Liver (tissue), 3 donors: Measurements from ENCODE around the gene KISS1.

ENCODE experiments used
- EGR1 ChIP-seq, 2 donors: IDR thresholded peaks; 2 replicates each; pipeline ENCODE4 v1.6.1; 2016 to 2018; ENCODE audit warnings: antibody characterized with exemption in 2 of 2, low read depth in 2 of 2
- FOXA1 ChIP-seq: IDR thresholded peaks from 2 replicates; pipeline ENCODE4 v1.6.1; 2016; ENCODE audit warnings: antibody characterized with exemption
- GABPA ChIP-seq, 2 donors: IDR thresholded peaks in 1 of 2; conservative IDR thresholded peaks in 1 of 2; 2 replicates each; pipeline ENCODE4 v1.6.1; 2016; ENCODE audit warnings: antibody characterized with exemption in 2 of 2, mild to moderate bottlenecking in 1 of 2, moderate library complexity in 1 of 2
- JUND ChIP-seq, 2 donors: IDR thresholded peaks; 2 replicates each; pipeline ENCODE4 v1.6.1; 2016; ENCODE audit warnings: antibody characterized with exemption in 2 of 2
- RAD21 ChIP-seq, 2 donors: IDR thresholded peaks; 2 replicates each; pipeline ENCODE4 v1.6.1; 2016; ENCODE audit warnings: antibody characterized with exemption in 2 of 2, mild to moderate bottlenecking in 2 of 2
- RXRA ChIP-seq, 2 donors: IDR thresholded peaks; 2 replicates each; pipeline ENCODE4 v1.6.1; 2017 to 2018; ENCODE audit warnings: antibody characterized with exemption in 2 of 2, mild to moderate bottlenecking in 1 of 2
- SP1 ChIP-seq: IDR thresholded peaks from 2 replicates; pipeline ENCODE4 v1.6.1; 2018; ENCODE audit warnings: antibody characterized with exemption, mild to moderate bottlenecking
- TAF1 ChIP-seq: conservative IDR thresholded peaks from 2 replicates; pipeline ENCODE4 v1.6.1; 2016; ENCODE audit warnings: antibody characterized with exemption, mild to moderate bottlenecking
- YY1 ChIP-seq: IDR thresholded peaks from 2 replicates; pipeline ENCODE4 v1.6.1; 2016; ENCODE audit warnings: antibody characterized with exemption, mild to moderate bottlenecking
- TF ChIP-seq, protein P1 (sequence below): fragments of 150-350 bp; IDR thresholded peaks from 2 replicates; pipeline ENCODE4 v1.5.1; 2017; ENCODE audit warnings: improper control_type of control experiment, low read depth, low read length; ENCODE audit not compliant: missing input control
- TF ChIP-seq, protein P2 (sequence below): IDR thresholded peaks from 2 replicates; pipeline ENCODE4 v1.6.1; 2016; ENCODE audit warnings: antibody characterized with exemption, mild to moderate bottlenecking
- TF ChIP-seq, protein P3 (sequence below): IDR thresholded peaks from 2 replicates; pipeline ENCODE4 v1.6.1; 2016; ENCODE audit warnings: antibody characterized with exemption
- TF ChIP-seq, protein P4 (sequence below): IDR thresholded peaks from 2 replicates; pipeline ENCODE4 v1.6.1; 2016; ENCODE audit warnings: antibody characterized with exemption
- TF ChIP-seq, protein P5 (sequence below): IDR thresholded peaks from 2 replicates; pipeline ENCODE4 v1.6.1; 2016; ENCODE audit warnings: antibody characterized with exemption
- donor health status: healthy.
- donor health status: healthy.

DNA sequence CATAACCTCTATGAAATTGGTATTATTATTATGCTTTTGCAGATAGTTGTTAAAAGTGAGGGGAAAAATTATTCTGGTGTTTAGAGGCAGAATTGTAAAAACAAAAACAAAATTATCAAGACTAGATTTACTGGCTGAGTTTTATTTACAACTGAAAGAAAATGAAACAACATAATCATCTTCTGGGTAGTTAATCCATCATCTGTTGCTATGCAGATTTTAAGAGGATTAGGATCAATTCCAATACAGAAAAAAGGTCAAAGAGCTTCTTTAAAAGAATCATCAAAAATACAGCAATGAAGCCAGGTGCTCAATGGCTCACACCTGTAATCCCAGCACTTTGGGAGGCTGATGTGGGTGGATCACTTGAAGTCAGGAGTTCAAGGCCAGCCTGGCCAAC lies 9.2 kb upstream of the KISS1 start:
- TF ChIP-seq, protein P1, sequence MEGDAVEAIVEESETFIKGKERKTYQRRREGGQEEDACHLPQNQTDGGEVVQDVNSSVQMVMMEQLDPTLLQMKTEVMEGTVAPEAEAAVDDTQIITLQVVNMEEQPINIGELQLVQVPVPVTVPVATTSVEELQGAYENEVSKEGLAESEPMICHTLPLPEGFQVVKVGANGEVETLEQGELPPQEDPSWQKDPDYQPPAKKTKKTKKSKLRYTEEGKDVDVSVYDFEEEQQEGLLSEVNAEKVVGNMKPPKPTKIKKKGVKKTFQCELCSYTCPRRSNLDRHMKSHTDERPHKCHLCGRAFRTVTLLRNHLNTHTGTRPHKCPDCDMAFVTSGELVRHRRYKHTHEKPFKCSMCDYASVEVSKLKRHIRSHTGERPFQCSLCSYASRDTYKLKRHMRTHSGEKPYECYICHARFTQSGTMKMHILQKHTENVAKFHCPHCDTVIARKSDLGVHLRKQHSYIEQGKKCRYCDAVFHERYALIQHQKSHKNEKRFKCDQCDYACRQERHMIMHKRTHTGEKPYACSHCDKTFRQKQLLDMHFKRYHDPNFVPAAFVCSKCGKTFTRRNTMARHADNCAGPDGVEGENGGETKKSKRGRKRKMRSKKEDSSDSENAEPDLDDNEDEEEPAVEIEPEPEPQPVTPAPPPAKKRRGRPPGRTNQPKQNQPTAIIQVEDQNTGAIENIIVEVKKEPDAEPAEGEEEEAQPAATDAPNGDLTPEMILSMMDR: no peak
- TF ChIP-seq, protein P2, sequence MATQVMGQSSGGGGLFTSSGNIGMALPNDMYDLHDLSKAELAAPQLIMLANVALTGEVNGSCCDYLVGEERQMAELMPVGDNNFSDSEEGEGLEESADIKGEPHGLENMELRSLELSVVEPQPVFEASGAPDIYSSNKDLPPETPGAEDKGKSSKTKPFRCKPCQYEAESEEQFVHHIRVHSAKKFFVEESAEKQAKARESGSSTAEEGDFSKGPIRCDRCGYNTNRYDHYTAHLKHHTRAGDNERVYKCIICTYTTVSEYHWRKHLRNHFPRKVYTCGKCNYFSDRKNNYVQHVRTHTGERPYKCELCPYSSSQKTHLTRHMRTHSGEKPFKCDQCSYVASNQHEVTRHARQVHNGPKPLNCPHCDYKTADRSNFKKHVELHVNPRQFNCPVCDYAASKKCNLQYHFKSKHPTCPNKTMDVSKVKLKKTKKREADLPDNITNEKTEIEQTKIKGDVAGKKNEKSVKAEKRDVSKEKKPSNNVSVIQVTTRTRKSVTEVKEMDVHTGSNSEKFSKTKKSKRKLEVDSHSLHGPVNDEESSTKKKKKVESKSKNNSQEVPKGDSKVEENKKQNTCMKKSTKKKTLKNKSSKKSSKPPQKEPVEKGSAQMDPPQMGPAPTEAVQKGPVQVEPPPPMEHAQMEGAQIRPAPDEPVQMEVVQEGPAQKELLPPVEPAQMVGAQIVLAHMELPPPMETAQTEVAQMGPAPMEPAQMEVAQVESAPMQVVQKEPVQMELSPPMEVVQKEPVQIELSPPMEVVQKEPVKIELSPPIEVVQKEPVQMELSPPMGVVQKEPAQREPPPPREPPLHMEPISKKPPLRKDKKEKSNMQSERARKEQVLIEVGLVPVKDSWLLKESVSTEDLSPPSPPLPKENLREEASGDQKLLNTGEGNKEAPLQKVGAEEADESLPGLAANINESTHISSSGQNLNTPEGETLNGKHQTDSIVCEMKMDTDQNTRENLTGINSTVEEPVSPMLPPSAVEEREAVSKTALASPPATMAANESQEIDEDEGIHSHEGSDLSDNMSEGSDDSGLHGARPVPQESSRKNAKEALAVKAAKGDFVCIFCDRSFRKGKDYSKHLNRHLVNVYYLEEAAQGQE: no peak
- TF ChIP-seq RAD21 (IDR thresholded peaks at IDR 0.05) (no peak), GABPA (IDR thresholded peaks at IDR 0.05 in 1 of 2, conservative IDR thresholded peaks at IDR 0.05 in 1 of 2) (no peak), TAF1 (no peak), RXRA (IDR thresholded peaks at IDR 0.05) (no peak), SP1 (no peak), FOXA1 (no peak), JUND (IDR thresholded peaks at IDR 0.05) (no peak), EGR1 (IDR thresholded peaks at IDR 0.05; ENCODE audit: low read depth in 2 of 2) (no peak), YY1 (no peak)
- TF ChIP-seq, protein P3, sequence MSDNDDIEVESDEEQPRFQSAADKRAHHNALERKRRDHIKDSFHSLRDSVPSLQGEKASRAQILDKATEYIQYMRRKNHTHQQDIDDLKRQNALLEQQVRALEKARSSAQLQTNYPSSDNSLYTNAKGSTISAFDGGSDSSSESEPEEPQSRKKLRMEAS: no peak
- TF ChIP-seq, protein P4, sequence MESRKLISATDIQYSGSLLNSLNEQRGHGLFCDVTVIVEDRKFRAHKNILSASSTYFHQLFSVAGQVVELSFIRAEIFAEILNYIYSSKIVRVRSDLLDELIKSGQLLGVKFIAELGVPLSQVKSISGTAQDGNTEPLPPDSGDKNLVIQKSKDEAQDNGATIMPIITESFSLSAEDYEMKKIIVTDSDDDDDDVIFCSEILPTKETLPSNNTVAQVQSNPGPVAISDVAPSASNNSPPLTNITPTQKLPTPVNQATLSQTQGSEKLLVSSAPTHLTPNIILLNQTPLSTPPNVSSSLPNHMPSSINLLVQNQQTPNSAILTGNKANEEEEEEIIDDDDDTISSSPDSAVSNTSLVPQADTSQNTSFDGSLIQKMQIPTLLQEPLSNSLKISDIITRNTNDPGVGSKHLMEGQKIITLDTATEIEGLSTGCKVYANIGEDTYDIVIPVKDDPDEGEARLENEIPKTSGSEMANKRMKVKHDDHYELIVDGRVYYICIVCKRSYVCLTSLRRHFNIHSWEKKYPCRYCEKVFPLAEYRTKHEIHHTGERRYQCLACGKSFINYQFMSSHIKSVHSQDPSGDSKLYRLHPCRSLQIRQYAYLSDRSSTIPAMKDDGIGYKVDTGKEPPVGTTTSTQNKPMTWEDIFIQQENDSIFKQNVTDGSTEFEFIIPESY: no peak
- TF ChIP-seq, protein P5, sequence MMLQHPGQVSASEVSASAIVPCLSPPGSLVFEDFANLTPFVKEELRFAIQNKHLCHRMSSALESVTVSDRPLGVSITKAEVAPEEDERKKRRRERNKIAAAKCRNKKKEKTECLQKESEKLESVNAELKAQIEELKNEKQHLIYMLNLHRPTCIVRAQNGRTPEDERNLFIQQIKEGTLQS: no peak
